Natural killer cell (primary cell): ENCODE results near the gene NFKBIB. TPM values are rescaled to one million over a fixed set of nuclear protein-coding genes. Genes with fewer than 3 reads are reported as not detected.

Source experiments
- ATAC-seq, 3 donors: fragments of 150-1000 bp in 2 of 3; fragments of 200-7000 bp in 1 of 3; cut with Tn5 transposase; 1 replicate in 1 of 3; 2 replicates in 2 of 3; pipeline ENCODE4 v1.10.0; 2021; ENCODE audit warnings: mild to moderate bottlenecking in 2 of 3, moderate library complexity in 2 of 3
- DNase-seq, 2 donors: peaks; one replicate each; pipeline versions ENCODE4 v3.0.0 to v3.0.0-alpha.2; 2013 to 2021; ENCODE audit warnings: mixed read lengths in 1 of 2
- H3K27ac ChIP-seq: one replicate; pipeline ENCODE4 v1.5.1; 2013; ENCODE audit warnings: mild to moderate bottlenecking, low read length
- H3K27me3 ChIP-seq: one replicate; pipeline ENCODE4 v1.6.1; 2013; ENCODE audit warnings: low read length; ENCODE audit not compliant: control insufficient read depth, insufficient read depth
- H3K36me3 ChIP-seq: one replicate; pipeline ENCODE4 v1.6.1; 2013; ENCODE audit warnings: low read length; ENCODE audit not compliant: control insufficient read depth, insufficient read depth
- H3K4me1 ChIP-seq: one replicate; pipeline ENCODE4 v1.6.1; 2013; ENCODE audit warnings: low read length; ENCODE audit not compliant: control insufficient read depth, insufficient read depth
- H3K4me3 ChIP-seq: one replicate; pipeline ENCODE4 v1.5.1; 2013; ENCODE audit warnings: low read length
- H3K9me3 ChIP-seq: one replicate; pipeline ENCODE4 v1.6.1; 2013; ENCODE audit warnings: low read length; ENCODE audit not compliant: control insufficient read depth, insufficient read depth
- H3K27ac Mint-ChIP-seq, 2 donors: one replicate each; pipeline ENCODE4 v1.8.0; 2022; ENCODE audit warnings: mild to moderate bottlenecking in 2 of 2, mixed read lengths in 2 of 2, moderate library complexity in 1 of 2
- H3K27me3 Mint-ChIP-seq, 2 donors: one replicate each; pipeline ENCODE4 v1.8.0; 2022; ENCODE audit warnings: low read depth in 2 of 2, mixed read lengths in 2 of 2
- H3K36me3 Mint-ChIP-seq: one replicate; pipeline ENCODE4 v1.8.0; 2022; ENCODE audit warnings: mixed read lengths
- H3K4me1 Mint-ChIP-seq, 2 donors: one replicate each; pipeline ENCODE4 v1.8.0; 2022; ENCODE audit warnings: mixed read lengths in 2 of 2
- H3K4me3 Mint-ChIP-seq: one replicate; pipeline ENCODE4 v1.8.0; 2022; ENCODE audit warnings: mild to moderate bottlenecking, moderate library complexity, mixed read lengths
- H3K9me3 Mint-ChIP-seq, 2 donors: one replicate each; pipeline ENCODE4 v1.8.0; 2022; ENCODE audit warnings: mixed read lengths in 2 of 2
- WGBS: methylation state at CpG from one replicate; pipeline ENCODE4 v1.1.7; 2013; ENCODE audit warnings: missing lambda C conversion rate; ENCODE audit not compliant: insufficient coverage; 5-methylcytosine and 5-hydroxymethylcytosine counted together
- intact Hi-C: fragments of 100-400 bp; cut with micrococcal nuclease; formaldehyde crosslinking; loops from one replicate; pipeline ENCODE4 v1.14.2; 2022
- total RNA-seq, 4 donors: library from RNA; stranded (reverse); fragments of 120-200 nt in 1 of 4; gene quantifications; one replicate each; pipeline versions ENCODE4 v1.2.3 to v1.2.4, GENCODE V29; 2013 to 2022
- TF ChIP-seq, protein P1 (sequence below): fragments of 200-600 bp; IDR thresholded peaks from one replicate; pipeline ENCODE4 v1.8.0; 2022; ENCODE audit warnings: antibody characterized with exemption

Gene NFKBIB
- total RNA-seq, 3 donors from 2014 or later (not counting 1 experiment from before 2014, with no cell fraction given), result 78.0 to 125 (median 118) TPM

DNA sequence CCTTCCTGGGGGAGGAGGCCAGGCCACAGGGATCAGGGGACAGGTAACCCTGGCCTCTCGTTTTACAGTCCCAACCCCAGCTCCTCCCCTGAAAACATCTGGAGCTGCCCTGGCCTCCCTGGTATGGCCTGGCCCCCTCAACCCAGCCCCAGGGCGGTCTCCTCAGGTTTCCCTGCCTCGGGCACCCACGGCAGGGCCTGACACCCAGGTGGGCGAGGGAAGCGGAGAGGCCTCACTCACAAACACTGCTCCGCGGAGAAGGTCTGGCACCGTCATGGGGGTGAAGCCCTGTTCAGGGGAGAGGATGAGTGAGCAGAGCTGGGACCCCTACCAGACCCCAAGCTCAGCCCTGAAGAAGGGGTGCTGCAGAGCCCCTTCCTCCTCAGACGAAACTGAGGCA is 18.8 kb downstream of the NFKBIB start:
- Histone ChIP-seq H3K27me3 (no peaks in the 10 kb centered on the region), H3K9me3 (no peaks in the 10 kb centered on the region), H3K4me1 (peaks cover 3% of the 10 kb centered on the region), H3K36me3 (peaks cover 3% of the 10 kb centered on the region), H3K27ac (no peak overlapping the region), H3K4me3 (no peak overlapping the region)
- ATAC-seq, result no peak
- Mint-ChIP-seq H3K4me3 (no peak overlapping the region), H3K9me3 (no peaks in the 10 kb centered on the region), H3K27me3 (no peaks in the 10 kb centered on the region), H3K4me1 (no peaks in the 10 kb centered on the region), H3K36me3 (no peaks in the 10 kb centered on the region), H3K27ac (no peak overlapping the region)
- intact Hi-C loops, result no loop called here
- TF ChIP-seq, protein P1, sequence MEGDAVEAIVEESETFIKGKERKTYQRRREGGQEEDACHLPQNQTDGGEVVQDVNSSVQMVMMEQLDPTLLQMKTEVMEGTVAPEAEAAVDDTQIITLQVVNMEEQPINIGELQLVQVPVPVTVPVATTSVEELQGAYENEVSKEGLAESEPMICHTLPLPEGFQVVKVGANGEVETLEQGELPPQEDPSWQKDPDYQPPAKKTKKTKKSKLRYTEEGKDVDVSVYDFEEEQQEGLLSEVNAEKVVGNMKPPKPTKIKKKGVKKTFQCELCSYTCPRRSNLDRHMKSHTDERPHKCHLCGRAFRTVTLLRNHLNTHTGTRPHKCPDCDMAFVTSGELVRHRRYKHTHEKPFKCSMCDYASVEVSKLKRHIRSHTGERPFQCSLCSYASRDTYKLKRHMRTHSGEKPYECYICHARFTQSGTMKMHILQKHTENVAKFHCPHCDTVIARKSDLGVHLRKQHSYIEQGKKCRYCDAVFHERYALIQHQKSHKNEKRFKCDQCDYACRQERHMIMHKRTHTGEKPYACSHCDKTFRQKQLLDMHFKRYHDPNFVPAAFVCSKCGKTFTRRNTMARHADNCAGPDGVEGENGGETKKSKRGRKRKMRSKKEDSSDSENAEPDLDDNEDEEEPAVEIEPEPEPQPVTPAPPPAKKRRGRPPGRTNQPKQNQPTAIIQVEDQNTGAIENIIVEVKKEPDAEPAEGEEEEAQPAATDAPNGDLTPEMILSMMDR, result no peak
- 97% methylated on average over 10 of the region's 10 CpGs for WGBS
- DNase-seq, result no peak

DNA sequence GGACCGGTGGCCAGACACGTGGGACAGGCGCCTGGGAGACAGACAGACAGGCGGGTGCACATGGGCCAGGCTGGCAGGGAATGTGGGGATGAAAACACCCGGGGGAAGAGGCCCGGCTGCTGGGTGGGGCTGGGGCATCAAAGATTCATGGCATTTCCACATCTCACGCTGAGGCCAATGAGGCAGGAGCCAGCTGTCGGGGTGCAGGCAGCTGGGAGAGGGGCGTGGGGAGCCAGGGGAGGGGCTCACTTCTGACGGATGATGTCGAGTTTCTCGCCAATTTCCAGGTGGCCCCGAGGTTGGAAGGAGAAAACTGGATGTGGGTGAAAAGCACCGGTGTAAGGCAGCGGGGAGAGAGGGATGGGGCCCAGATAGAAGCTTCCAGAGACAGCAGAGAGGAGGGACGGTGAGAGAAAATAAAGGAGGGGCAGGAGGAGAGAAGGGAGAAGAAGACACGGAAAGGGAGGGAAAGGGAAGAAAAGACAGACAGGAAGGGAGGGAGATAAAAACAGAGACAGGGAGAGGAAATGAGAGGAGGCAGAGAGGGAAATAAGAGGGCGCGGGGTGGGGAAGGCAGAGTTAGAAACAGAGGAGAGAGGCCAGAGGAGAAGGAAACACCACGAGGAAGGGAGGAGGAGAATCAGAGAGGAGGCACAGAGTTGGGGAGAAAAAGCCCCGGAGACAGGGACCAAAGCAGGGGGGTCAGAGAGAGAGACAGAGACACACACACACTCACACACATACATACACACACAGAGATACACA is 20.2 kb downstream of the NFKBIB start:
- no peak for DNase-seq
- no peak overlapping the region for H3K27ac Mint-ChIP-seq

DNA sequence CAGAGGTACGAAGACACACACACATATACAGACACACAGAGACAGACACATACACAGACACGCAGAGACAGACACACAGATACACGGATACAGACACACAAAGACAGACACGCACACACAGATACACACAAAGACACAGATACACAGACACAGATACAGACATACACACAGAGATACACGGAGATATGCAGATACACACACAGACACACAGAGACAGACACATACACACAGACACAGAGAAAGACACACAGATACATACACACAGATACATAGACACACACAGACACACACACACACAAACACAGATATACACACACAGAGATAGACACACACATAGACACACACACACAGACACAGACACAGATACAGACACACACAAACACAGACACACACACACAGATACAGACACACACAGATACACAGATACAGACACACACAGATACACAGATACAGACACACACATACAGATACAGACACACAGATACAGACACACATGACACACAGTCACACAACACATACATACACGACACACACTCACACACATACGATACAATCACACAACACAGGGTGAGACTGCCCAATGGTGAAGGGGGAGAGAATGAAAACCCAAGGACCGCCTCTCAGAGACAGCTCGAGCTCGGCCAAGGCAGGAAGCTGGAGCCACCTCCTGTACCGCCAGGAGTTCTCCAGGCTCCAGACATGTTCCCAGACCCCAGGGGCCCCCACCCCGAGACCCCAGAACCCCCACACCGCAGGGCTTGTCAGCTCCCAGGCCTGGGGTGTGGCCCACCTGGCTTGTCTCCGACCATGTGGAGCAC is 21.0 kb downstream of the NFKBIB start:
- Histone ChIP-seq H3K4me1 (peaks cover 25% of the 10 kb centered on the region), H3K9me3 (no peaks in the 10 kb centered on the region), H3K27ac (no peak overlapping the region), H3K4me3 (no peak overlapping the region), H3K36me3 (peaks cover 6% of the 10 kb centered on the region), H3K27me3 (no peaks in the 10 kb centered on the region)
- DNase-seq (no peak), ATAC-seq (no peak)
- Mint-ChIP-seq H3K4me1 (peaks cover 0 to 16% of the 10 kb centered on the region in 2 donors), H3K27me3 (no peaks in the 10 kb centered on the region), H3K4me3 (no peak overlapping the region), H3K27ac (no peak overlapping the region), H3K36me3 (no peaks in the 10 kb centered on the region), H3K9me3 (no peaks in the 10 kb centered on the region)
- WGBS, result 87% methylated on average over 12 of the region's 14 CpGs
- intact Hi-C loops, result no loop called here
- TF ChIP-seq, protein P1, result no peak

More for the DNA sequence above, 20.2 kb downstream of the NFKBIB start:
- Mint-ChIP-seq H3K4me1 (peaks cover 0 to 11% of the 10 kb centered on the region in 2 donors), H3K36me3 (no peaks in the 10 kb centered on the region), H3K4me3 (no peak overlapping the region), H3K9me3 (no peaks in the 10 kb centered on the region), H3K27me3 (no peaks in the 10 kb centered on the region)
- ATAC-seq, result no peak
- no peaks in the 10 kb centered on the region for H3K9me3 ChIP-seq
- intact Hi-C loops, result no loop called here
- H3K27ac ChIP-seq, result no peak overlapping the region
- peaks cover 18% of the 10 kb centered on the region for H3K4me1 ChIP-seq
- TF ChIP-seq, protein P1, result no peak
- peaks cover 3% of the 10 kb centered on the region for H3K36me3 ChIP-seq
- 92% methylated on average over 20 of the region's 21 CpGs for WGBS
- no peaks in the 10 kb centered on the region for H3K27me3 ChIP-seq
- H3K4me3 ChIP-seq, result no peak overlapping the region
